Effector memory CD4-positive, alpha-beta T cell (primary cell): ENCODE measurements around the gene NKAIN4.

Source experiments
- DNase-seq, 3 donors: peaks; one replicate each; pipeline ENCODE4 v3.0.0-alpha.2; 2020
- H3K27ac ChIP-seq: 2 replicates; pipeline ENCODE4 v1.7.0; 2013; ENCODE audit warnings: mild to moderate bottlenecking, low read length, moderate library complexity; ENCODE audit not compliant: insufficient read depth, poor library complexity, severe bottlenecking
- H3K27me3 ChIP-seq: replicated peaks from 2 replicates; pipeline ENCODE4 v1.7.0; 2013; ENCODE audit warnings: mild to moderate bottlenecking, low read length; ENCODE audit not compliant: insufficient read depth, control insufficient read depth, poor library complexity, severe bottlenecking
- H3K36me3 ChIP-seq: 2 replicates; pipeline ENCODE4 v1.7.0; 2013; ENCODE audit warnings: mild to moderate bottlenecking, low read length, moderate library complexity; ENCODE audit not compliant: control insufficient read depth, insufficient read depth
- H3K4me1 ChIP-seq: 2 replicates; pipeline ENCODE4 v1.7.0; 2013; ENCODE audit warnings: low read length, mild to moderate bottlenecking; ENCODE audit not compliant: control insufficient read depth, insufficient read depth, poor library complexity, severe bottlenecking
- H3K4me3 ChIP-seq: 2 replicates; pipeline ENCODE4 v1.7.0; 2013; ENCODE audit warnings: low read length, low read depth, mild to moderate bottlenecking; ENCODE audit not compliant: insufficient read depth, poor library complexity, severe bottlenecking
- H3K9me3 ChIP-seq: 2 replicates; pipeline ENCODE4 v1.7.0; 2013; ENCODE audit warnings: mild to moderate bottlenecking, low read length, moderate library complexity; ENCODE audit not compliant: control insufficient read depth

Gene NKAIN4

GRCh38 chr20:63283397-63284082 is 29.3 kb upstream of the NKAIN4 start:
- no peaks in the 10 kb centered on the region for H3K27me3 ChIP-seq
- peaks cover 3% of the 10 kb centered on the region for H3K4me1 ChIP-seq
- H3K27ac ChIP-seq, result no peak overlapping the region
- peaks cover 58% of the 10 kb centered on the region for H3K36me3 ChIP-seq
- DNase-seq, result no peak
- H3K9me3 ChIP-seq, result no peaks in the 10 kb centered on the region
- peak overlapping the region; percentile 28 for H3K4me3 ChIP-seq

- no peak overlapping the region for H3K27ac ChIP-seq
- DNase-seq, result no peak
- H3K4me3 ChIP-seq, result no peak overlapping the region
- no peaks in the 10 kb centered on the region for H3K9me3 ChIP-seq
- peaks cover 58% of the 10 kb centered on the region for H3K36me3 ChIP-seq
- peaks cover 3% of the 10 kb centered on the region for H3K4me1 ChIP-seq
- H3K27me3 ChIP-seq, result no peaks in the 10 kb centered on the region
Measured at GRCh38 chr20:63282946-63283345, 28.7 kb upstream of the NKAIN4 start.

GRCh38 chr20:63281742-63282665 is 27.7 kb upstream of the NKAIN4 start:
- DNase-seq, result no peak
- H3K4me3 ChIP-seq, result no peak overlapping the region
- no peak overlapping the region for H3K27ac ChIP-seq

GRCh38 chr20:63280929-63281545 is 26.8 kb upstream of the NKAIN4 start:
- Histone ChIP-seq H3K9me3 (no peaks in the 10 kb centered on the region), H3K27me3 (no peaks in the 10 kb centered on the region), H3K36me3 (peaks cover 64% of the 10 kb centered on the region), H3K27ac (no peak overlapping the region), H3K4me3 (no peak overlapping the region), H3K4me1 (peaks cover 3% of the 10 kb centered on the region)
- DNase-seq, result no peak

More at GRCh38 chr20:63281742-63282665, 27.7 kb upstream of the NKAIN4 start:
- Histone ChIP-seq H3K36me3 (peaks cover 60% of the 10 kb centered on the region), H3K4me1 (peaks cover 3% of the 10 kb centered on the region), H3K9me3 (no peaks in the 10 kb centered on the region), H3K27me3 (no peaks in the 10 kb centered on the region)

GRCh38 chr20:63280371-63280770 is 26.1 kb upstream of the NKAIN4 start:
- peaks cover 66% of the 10 kb centered on the region for H3K36me3 ChIP-seq
- no peaks in the 10 kb centered on the region for H3K9me3 ChIP-seq
- H3K27ac ChIP-seq, result no peak overlapping the region
- H3K4me1 ChIP-seq, result peaks cover 3% of the 10 kb centered on the region
- H3K27me3 ChIP-seq, result no peaks in the 10 kb centered on the region
- no peak for DNase-seq
- no peak overlapping the region for H3K4me3 ChIP-seq

GRCh38 chr20:63279931-63280330 is 25.7 kb upstream of the NKAIN4 start:
- Histone ChIP-seq H3K4me1 (peaks cover 3% of the 10 kb centered on the region), H3K27ac (no peak overlapping the region), H3K4me3 (no peak overlapping the region), H3K27me3 (no peaks in the 10 kb centered on the region), H3K9me3 (no peaks in the 10 kb centered on the region), H3K36me3 (peaks cover 66% of the 10 kb centered on the region)
- no peak for DNase-seq

- Histone ChIP-seq H3K9me3 (no peaks in the 10 kb centered on the region), H3K36me3 (peaks cover 66% of the 10 kb centered on the region), H3K4me3 (no peak overlapping the region), H3K27me3 (no peaks in the 10 kb centered on the region), H3K4me1 (peaks cover 6% of the 10 kb centered on the region), H3K27ac (no peak overlapping the region)
- no peak for DNase-seq
Measured at GRCh38 chr20:63278661-63279060, 24.4 kb upstream of the NKAIN4 start.

- Histone ChIP-seq H3K9me3 (no peaks in the 10 kb centered on the region), H3K27me3 (no peaks in the 10 kb centered on the region), H3K27ac (no peak overlapping the region), H3K4me1 (peaks cover 10% of the 10 kb centered on the region), H3K4me3 (no peak overlapping the region), H3K36me3 (peaks cover 62% of the 10 kb centered on the region)
- DNase-seq, result no peak
Measured at GRCh38 chr20:63277466-63278272, 23.4 kb upstream of the NKAIN4 start.

- no peak overlapping the region for H3K27ac ChIP-seq
- H3K4me1 ChIP-seq, result peaks cover 10% of the 10 kb centered on the region
- H3K27me3 ChIP-seq, result no peaks in the 10 kb centered on the region
- DNase-seq, result no peak
- H3K9me3 ChIP-seq, result no peaks in the 10 kb centered on the region
- peaks cover 58% of the 10 kb centered on the region for H3K36me3 ChIP-seq
- no peak overlapping the region for H3K4me3 ChIP-seq
Measured at GRCh38 chr20:63276956-63277355, 22.7 kb upstream of the NKAIN4 start.
